ACHN (cell line): ENCODE measurements around the gene BUB3.
A peak's percentile ranks its signal among the peaks of the same experiment; 100 is the strongest.

Experiments
- DNase-seq: peaks from one replicate; pipeline ENCODE4 v3.0.0-alpha.2; 2015
- in situ Hi-C: cut with HindIII; loops from 2 replicates; pipeline ENCODE4 v1.10.0; 2017; ENCODE audit warnings: low sequenced_read_pairs, low pct_ligation_motif_present, low pct_unique_long_range_greater_than_20kb

BUB3 gene, protein sequence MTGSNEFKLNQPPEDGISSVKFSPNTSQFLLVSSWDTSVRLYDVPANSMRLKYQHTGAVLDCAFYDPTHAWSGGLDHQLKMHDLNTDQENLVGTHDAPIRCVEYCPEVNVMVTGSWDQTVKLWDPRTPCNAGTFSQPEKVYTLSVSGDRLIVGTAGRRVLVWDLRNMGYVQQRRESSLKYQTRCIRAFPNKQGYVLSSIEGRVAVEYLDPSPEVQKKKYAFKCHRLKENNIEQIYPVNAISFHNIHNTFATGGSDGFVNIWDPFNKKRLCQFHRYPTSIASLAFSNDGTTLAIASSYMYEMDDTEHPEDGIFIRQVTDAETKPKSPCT

DNA sequence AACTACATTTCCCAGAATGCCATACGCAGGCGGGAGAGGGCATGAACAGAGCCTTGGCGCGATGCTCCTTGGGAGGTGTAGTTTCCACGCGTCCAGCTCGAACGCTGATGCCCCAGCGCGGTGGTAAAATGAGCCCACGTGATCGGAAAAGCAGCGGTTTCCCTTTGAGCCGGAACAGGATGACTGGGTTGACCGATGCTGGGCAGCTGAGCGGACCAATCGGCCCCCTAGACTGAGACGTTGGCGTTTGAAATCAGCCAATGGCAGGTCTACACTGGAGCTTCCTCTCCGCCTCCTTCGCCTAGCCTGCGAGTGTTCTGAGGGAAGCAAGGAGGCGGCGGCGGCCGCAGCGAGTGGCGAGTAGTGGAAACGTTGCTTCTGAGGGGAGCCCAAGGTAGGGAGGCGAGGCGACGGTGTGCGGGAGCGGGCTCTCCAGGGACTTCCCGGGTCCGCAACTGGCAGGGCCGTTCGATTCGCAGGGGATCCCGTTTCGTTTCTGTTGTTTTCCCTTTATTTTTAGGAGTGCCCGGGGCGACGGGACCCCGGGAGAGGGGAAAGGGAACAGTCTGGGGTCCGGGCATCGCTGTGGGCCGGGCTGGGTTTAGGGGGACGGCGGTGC lies at the start of gene BUB3:
Gene BUB3 (plus strand): TSS at position 311 of the 619 bp plus-strand sequence. CDS start 516 bp downstream, outside the sequence.
- in situ Hi-C loops: no loop called here
- DNase-seq: peak; percentile 100

- DNase-seq: no peak
- in situ Hi-C loops: no loop called here
Measured at GRCh38 chr10:123109466-123109865, 44.7 kb upstream of the BUB3 start.

DNA sequence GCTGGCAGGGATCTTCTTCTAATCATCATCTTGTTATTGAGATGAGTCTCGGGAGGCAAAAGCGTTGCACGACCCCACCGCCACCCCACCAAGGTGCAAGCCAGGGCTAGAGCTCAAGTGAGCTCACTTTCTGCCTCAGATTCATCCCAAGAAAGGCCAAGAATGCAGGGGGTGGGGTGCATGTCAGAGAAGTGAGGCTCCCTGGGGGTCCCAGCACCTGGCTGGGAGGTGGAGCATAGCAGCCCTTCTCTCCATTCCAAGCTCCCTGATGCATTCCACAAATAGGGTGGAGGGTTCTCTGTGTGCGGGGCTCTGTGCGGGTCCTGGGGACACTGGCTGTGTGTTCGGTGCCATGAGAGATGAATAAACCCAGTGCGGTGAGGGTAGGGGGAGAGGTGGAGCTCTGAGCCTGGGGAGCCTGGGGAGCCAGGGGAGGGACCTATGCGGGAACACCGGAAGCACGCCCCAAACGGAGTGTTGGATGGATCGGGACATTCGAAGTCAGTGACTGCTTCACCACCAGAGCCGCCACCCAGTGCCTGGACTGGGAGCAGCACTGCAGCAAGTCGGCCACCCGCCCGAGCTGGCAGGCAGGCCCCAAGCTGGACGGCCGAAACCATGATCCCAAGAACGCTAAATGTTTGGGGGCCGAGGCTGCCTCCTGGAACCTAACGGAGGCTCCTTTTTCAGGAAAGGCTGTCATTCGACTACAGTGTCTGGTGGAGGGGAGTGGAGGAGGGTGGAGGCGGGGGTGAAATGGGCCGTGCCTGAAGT lies 36.4 kb upstream of the BUB3 start:
- in situ Hi-C loops: no loop called here
- DNase-seq: no peak

- in situ Hi-C loops: no loop called here
- DNase-seq: no peak
Measured at GRCh38 chr10:123119081-123119480, 35.1 kb upstream of the BUB3 start.

- in situ Hi-C loops: no loop called here
- DNase-seq: no peak
Measured at GRCh38 chr10:123126246-123126645, 28.0 kb upstream of the BUB3 start.

DNA sequence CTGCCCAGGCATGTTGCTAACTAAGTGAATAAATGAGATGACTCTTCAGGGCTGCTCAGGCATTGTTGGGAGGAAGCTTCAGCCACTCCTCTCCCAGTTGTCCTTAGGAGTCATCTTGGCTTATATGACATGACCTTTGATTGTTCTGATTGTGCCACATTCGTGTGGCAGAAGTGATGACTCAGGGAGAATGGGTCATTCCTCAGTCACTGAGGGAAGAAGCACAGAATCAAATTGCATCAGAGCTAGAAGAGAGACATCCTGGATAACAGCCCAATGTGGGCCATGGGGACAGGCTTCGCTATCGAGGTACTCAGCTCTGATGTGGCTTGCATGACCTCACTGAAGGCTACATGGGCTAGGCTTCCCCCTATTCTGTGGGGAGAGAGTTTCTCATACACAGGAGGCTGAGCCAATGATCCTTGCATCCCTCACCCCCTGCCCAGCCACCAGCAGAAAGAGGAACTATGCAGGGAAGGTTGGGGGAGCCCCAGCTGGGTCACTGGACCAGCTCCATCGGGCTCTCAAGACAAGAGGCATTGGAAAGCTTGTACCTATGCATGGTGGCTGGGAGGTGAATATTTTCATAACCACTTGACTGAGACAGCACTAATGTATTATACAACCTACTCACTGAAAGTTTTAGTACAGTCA lies 24.5 kb upstream of the BUB3 start:
- in situ Hi-C loops: no loop called here
- no peak for DNase-seq

GRCh38 chr10:123132576-123133477 lies 21.4 kb upstream of the BUB3 start:
- peak; percentile 84 for DNase-seq
- in situ Hi-C loops: no loop called here

DNA sequence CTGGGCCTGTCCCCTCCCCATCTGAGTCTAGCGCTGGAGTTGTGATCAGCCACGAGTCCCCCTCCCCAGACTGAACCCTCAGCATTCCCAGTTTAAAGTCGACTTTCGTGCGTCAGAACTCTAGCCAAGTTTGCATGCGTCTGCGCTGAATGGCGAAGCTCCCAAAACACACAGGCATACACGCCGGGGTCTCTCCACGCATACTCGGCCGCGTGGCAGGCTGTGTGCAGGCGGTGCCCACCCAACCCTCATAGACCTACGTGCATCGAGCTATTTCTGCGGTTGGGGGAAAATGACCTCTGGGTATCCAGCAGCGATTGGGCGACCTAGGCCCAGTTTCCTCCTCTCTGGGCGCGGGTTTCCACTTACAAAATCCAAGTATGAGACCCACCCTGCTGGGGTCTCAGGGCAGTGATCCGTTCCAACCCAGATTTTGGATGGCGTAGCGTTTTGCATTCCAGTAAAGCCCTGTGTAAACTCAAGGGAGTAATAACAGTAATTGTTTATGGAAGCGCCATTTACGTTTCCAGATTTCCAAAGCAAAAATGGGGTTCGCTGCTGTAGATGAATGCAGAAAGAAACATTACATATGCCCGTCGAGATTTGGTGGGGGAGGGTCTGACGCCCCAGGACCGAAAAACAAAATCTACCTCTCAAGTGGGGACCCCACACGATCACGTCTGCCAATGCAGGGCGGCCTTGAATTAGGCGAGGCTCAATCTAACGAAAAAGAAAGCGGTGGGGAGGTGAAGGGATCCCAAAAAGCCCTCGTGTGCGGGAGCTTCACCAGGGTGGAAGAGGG lies 20.5 kb upstream of the BUB3 start:
- no peak for DNase-seq
- in situ Hi-C loops: no loop called here

DNA sequence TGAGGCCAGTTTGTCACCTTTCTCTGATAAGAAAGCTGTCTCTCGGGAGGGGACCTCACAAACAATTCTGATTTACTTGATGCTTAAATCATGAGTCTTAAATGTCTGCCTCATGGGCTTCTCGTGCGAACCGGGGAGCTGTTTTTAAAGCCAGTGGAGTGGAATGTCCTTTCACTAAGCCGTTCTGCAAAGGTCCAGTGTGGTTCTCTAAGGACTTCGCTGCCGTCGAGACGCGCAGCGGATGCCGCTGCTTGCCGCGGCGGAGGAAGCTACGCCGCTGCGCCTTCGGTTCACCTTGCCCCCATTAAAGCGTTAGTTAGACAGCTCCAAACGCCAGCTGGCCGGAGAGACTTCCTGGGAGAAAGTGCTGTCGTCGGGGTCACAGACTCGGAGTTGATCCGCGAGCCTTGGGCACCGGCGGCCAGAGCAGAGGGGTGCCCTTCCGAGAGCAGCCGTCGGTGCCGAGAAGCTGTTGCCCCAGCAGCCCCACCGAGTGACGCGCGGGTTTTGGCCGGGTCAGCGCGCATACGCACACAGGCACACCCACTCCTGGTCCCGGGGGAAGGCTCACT lies 19.8 kb upstream of the BUB3 start:
- no peak for DNase-seq
- in situ Hi-C loops: no loop called here

DNA sequence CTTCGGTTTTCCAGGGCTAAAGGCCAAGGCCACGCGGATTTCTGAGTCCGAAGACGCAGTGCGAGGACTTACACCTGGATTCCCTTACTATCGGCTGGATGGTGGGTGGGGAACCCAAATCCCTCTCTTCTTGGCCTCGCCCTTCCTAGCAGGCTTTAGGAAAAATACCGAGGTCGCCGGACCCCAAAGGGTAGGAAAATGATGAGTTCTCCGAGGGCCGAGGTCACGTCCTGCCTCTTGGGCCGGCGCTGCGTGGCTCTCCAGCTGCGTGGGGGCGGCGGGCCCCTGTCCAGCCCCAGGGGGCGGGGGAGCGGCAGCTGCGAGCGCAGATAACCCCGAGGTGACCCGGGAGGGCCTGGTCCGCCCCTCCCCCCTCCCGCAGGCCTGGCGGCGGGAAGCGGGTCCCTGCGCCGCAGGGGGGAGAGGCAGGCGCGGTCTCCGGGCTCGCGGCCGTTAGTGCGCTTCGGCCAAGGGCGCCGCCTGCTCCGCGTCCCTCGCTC lies 19.2 kb upstream of the BUB3 start:
- DNase-seq: no peak
- in situ Hi-C loops: no loop called here

- no peak for DNase-seq
- in situ Hi-C loops: no loop called here
Measured at GRCh38 chr10:123135415-123136141, 18.6 kb upstream of the BUB3 start, which contains the start of gene HMX3. Gene HMX3 (plus strand): TSS chr10:123135970. CDS start chr10:123136051, 81 bp downstream.

DNA sequence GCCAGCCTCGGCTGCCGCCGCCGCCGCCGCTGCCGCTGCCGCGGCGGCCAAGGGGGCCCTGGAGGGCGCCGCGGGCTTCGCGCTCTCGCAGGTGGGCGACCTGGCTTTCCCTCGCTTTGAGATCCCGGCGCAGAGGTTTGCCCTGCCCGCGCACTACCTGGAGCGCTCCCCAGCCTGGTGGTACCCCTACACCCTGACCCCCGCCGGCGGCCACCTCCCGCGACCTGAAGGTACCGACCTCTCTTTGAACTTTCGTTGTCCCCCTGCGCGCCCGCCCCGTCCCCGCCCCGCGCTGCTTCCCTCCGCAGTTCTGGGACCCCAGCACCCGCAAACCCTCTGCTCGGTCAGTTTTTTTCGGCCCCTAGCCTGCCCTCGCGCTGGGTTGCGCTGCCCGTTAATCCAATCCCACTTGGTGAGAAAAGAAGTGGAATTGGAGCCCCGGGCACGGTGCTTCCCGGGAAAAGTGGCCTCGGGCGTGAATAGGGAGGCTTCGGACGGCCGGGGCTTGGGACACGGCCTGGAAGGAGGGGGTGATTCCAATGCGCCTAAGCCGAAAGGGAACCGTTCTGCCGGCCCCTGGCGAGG lies 17.9 kb upstream of the BUB3 start:
- in situ Hi-C loops: no loop called here
- no peak for DNase-seq

- no peak for DNase-seq
- in situ Hi-C loops: no loop called here
Measured at GRCh38 chr10:123136806-123137642, 17.2 kb upstream of the BUB3 start.

DNA sequence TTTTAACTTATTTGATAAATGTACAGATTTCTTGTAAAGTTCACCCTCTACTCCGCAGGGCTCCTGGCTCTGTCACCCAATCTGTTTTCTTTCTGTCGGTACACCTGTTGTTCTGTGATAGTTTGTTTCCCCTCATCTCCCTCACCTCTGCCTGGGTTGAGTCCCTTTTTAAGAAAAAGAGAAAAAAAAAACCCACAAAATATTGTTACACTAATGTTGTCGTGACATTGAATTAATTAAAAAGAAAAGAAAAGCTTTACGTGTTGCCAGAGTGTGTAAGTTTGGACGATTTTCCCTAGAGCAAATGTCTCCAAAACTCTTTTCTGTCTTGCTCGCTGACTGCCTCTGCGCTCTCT lies 15.1 kb upstream of the BUB3 start:
- in situ Hi-C loops: no loop called here
- DNase-seq: no peak

DNA sequence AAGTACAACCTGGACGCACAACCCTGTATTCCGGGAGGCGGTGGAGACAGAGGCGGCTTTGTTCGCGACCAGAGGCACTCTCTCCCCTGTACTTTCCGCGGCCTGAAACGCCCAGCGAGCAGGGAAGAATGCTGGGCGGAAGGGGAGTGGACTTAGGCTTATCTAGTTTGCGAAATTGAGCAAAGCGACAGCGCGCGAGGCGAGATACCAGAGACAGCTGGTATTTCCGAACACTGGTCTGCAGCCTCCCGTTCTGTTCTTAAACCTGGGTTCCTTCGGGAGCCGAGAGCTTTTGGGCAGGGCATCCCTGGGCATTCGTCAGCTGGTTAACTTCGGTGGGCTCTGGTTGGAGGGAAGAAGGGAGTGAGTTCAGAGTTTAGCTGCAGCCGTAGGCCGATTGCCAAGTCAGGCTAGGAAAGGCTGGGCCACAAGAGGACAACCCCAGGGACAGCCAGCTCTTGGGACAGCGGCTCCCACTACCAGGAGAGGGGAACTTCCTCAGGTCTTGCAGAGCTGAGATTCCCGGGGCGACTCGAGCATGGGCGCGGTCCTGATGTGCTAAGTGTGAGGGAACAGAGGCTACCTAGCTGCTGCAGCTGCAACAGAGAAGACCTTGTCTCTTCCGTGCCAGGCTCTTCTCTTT lies 14.6 kb upstream of the BUB3 start:
- no peak for DNase-seq
- in situ Hi-C loops: no loop called here
